Stimulated activated CD4-positive, alpha-beta T cell treated with anti-CD3 and anti-CD28 coated beads, TNF-alpha, amount 100 ng/mL, for 24 hours (primary cell): ENCODE data around the gene HP1BP3.

Experiments used
- DNase-seq, 3 experiments: peaks; one replicate each; pipeline ENCODE4 v3.0.0-alpha.2; 2020; ENCODE audit warnings: low read depth in 3 of 3

Gene HP1BP3

DNA sequence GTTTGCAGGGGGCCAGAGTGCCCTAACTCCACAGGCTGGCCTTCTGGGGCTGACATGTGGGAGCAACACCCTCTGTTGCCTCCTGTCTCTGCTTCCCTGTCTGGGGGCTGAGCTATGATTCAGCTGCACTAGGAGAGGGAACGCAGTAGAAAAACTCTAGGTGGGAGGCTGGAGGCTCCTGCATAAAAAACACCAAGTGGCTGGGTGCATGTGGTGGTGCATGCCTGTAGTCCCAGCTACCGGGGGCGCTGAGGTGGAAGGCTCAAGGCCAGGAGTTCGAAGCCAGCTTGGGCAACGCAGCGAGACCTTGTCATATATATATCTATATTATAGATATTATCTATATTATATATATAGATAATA, 74.9 kb downstream of the HP1BP3 start:
- no peak for DNase-seq

DNA sequence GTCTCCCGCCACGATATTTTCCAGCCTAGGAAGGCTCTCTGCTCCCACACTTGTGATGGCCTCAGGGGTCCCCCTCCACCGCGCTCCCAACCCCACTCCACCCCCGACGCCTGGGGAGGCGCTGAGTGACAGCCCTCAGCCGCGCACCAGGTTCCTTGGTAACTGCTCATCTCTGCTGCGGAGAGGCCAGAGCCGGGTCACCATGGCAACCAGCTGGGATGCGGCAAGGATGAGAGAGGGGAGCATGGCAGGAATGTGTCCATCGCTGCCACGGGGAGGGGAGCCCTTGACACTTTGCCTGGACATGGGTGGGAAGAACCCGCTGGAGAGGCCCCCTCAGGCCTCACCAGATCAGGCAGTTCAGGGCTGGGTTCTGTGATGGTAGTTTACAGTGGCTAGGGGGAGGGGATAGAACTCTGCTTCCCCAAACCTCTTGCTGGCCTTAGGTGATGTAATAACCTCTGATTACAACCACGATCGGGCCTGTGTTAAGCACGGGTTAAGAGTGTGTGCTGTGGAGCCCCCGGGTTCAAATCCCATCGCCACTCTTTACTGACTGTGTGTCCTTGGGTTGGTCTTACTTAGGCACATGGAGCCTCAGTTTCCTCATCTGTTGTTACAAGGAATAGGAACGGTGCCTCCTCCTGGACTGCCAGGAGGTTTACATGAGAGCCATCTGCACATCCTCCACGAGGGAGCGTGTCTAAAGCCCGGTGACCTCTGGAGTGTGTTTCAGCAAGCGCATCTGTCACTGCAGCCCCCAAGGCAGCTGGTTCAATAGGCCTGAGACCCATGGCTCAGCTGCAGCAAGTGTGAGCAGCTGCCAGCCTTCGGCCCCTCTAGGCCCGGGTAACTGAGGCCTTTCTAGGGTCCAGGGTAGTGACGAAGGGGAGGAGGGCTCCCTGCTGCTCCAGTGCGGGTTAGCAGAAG, 75.6 kb downstream of the HP1BP3 start:
- no peak for DNase-seq

GRCh38 chr1:20710469-20711284, 76.4 kb downstream of the HP1BP3 start:
- no peak for DNase-seq

DNA sequence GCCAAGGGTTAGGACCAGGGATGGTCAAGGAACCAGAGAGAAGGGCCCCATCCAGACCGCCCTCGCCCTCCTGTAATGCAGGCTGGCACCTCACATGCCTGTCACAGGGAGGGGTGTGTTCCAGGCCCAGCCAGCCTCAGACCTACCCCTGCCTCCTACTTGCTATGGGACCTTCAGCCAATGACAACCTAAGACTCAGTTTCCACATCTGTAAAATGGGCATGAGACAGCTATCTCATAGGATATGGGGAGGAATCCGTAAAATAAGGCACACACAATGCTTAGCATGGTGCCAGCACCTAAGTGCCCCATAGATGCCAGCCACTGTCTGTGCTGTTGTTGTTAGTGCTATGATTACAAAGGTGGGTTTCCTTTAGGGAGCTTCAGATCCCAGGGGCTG, 77.2 kb downstream of the HP1BP3 start:
- DNase-seq, result no peak

- DNase-seq, result no peak
These were observed 78.2 kb downstream of the HP1BP3 start for GRCh38 chr1:20708891-20709290.

GRCh38 chr1:20708057-20708456, 79.0 kb downstream of the HP1BP3 start:
- no peak for DNase-seq

DNA sequence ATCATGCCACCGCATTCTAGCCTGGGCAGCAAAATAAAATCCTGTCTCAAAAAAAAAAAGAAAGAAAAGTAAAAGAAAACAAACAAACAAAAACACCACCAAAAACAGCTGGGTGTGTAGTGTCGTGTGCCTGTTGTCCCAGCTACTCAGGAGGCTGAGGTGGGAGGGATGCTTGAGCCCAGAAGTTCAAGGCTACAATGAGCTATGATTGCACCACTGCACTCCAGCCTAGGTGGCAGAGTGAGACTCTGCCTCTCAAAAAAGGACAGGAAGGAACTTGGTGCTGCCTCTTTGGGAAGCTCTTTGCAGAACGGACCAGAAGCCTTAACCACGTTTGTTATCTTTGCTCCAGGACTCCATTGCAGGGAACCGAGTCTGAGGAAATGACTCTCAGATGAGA, 80.3 kb downstream of the HP1BP3 start:
- no peak for DNase-seq

- no peak for DNase-seq
These were observed 81.8 kb downstream of the HP1BP3 start for GRCh38 chr1:20705203-20705755.

DNA sequence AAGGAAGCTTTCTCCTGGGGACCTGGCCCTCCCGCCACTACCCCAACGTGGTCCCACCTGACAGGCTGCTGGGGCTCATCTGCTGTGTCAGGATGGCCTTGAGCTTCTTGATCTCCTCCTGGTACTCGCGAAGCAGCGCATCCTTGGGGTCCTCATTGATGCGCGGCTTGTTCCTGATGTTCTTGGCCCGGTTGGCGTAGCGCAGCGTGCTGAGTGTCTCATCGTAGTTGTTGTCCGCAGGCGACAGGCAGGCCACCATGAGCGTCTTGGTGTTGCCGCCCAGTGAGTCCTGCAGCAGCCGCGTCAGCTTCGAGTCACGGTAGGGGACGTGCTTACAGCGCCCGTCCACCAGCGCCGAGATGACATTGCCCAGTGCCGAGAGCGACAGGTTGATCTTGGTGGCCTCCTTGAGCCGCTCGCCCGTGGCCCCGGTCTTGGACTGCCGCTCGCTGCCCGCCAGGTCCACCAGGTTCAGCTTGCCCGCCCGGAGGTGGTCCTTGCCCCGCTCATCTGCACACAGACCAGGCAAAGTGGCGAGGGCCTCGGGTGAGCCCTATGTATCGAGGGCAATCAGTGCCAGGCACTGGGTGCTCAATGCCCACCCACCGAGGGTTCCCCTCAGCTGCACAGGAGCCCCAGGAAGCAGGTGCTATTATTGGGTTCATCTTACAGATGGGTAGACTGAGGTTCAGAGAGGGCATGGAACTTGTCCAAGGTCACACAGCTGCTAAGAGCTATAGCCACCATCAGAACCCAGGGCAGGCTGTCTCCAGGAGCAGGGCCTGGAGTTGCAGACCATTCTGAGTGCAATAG, 82.5 kb downstream of the HP1BP3 start:
- DNase-seq, result no peak

- no peak for DNase-seq
These were observed 83.9 kb downstream of the HP1BP3 start for GRCh38 chr1:20703124-20703756.

DNA sequence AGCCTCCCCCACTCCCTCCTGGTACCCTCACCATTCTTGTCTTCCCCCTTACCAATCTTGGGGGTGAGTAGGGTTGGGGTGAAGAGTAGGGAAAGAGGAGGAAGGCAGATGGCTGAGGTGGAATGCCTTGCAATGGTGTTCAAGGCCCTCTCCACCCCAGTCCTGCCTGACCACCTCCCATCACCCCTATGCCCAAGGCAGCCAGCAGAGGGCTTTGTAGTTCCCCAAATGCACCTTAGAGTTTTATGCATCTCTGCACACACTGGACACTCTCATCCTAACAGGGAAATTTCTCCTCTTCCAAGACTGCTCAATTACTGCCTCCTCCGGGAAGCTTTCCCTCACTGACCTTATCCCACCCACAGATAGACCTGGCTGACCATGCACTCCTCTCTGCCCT, 84.7 kb downstream of the HP1BP3 start:
- DNase-seq, result no peak

DNA sequence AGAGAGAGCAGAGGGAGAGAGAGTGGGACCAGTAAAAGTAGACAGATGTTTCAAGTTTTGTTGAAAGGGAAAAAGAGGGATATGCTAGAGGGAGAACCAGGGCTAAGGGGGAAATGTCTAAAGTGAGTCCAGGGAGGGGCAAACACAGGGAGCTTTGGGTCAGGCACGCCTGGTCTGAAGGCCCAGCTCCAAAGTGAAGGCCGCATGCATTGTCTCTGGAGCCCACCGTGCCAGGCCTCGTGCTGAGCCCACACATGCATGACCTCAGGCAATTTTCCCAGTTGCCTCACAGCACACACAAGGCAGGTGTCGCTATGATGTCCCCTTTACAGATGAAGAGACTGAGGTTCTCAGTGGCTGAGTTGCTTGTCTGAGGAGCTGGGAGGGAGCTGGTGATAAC, 85.3 kb downstream of the HP1BP3 start:
- DNase-seq, result no peak

GRCh38 chr1:20701446-20701845, 85.7 kb downstream of the HP1BP3 start:
- no peak for DNase-seq

- no peak for DNase-seq
These were observed 86.4 kb downstream of the HP1BP3 start for GRCh38 chr1:20700636-20701215.

- no peak for DNase-seq
These were observed 87.5 kb downstream of the HP1BP3 start for GRCh38 chr1:20699558-20699957.

GRCh38 chr1:20698195-20698910, 88.8 kb downstream of the HP1BP3 start:
- DNase-seq, result no peak

- no peak for DNase-seq
These were observed 89.5 kb downstream of the HP1BP3 start for GRCh38 chr1:20697563-20697962.

DNA sequence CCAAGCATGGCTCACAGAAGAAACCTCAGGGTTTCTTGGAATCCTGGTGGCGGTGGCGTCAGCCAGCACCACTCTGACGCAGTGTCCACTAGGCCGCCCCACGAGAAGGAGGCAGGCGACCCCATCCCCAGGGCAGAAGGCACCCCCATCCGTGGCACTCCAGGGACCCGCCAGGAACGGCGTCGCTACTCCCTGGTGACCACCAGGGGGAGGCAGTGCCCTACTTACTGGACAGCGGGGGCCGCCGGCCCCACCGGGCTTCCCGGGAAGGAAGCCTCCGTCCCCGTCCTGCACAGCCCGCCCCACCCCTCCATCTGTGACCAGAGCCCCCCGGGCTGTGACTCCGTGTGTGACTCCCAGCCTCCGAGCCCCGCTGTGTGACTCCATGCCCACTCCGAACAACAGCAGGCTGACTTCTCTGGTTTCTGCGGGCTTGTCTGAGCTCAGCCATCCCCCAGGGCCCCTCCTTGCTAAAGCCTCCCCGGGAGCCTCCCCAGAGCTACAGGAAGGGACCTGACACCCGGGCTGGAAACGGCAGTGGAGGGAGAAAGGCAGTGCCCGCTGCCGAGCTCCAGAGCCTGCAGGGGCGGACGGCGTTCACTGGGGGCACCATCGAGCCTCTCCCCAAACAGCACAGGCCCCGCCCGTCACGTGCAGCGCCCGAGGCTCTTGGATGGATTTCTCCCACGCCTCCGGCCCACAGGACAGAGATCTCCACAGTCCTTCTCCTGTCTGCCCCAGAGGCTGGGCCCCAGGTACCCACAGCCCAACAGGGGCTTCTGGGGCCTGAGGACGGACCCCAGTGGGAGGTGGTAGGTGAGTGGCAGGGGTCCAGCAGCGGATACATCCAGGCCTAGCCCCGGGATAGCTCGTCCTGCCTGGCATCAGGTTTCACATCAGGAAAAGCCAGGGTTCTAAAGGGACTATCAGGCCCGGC, 90.4 kb downstream of the HP1BP3 start:
- DNase-seq, result peak; percentile 48 to 74 (median 58)

- DNase-seq, result no peak
These were observed 91.6 kb downstream of the HP1BP3 start for GRCh38 chr1:20695515-20695914.
